Dermis blood vessel endothelial cell (primary cell): Measurements from ENCODE around the gene NOTCH1. TPM values are rescaled to one million over a fixed set of nuclear protein-coding genes. Genes with fewer than 3 reads are reported as not detected.
A peak's percentile ranks its signal among the peaks of the same experiment; 100 is the strongest.

ENCODE experiments used
- DNase-seq: peaks from one replicate; pipeline ENCODE4 v3.0.0; 2010
- total RNA-seq: library from RNA; depleted of rRNA; stranded (reverse); fragments of >200 nt; gene quantifications from 2 replicates; pipeline ENCODE4 v1.2.3, GENCODE V29; 2014

The NOTCH1 gene
- total RNA-seq, 1 donor from 2014 or later = 157 TPM

DNA sequence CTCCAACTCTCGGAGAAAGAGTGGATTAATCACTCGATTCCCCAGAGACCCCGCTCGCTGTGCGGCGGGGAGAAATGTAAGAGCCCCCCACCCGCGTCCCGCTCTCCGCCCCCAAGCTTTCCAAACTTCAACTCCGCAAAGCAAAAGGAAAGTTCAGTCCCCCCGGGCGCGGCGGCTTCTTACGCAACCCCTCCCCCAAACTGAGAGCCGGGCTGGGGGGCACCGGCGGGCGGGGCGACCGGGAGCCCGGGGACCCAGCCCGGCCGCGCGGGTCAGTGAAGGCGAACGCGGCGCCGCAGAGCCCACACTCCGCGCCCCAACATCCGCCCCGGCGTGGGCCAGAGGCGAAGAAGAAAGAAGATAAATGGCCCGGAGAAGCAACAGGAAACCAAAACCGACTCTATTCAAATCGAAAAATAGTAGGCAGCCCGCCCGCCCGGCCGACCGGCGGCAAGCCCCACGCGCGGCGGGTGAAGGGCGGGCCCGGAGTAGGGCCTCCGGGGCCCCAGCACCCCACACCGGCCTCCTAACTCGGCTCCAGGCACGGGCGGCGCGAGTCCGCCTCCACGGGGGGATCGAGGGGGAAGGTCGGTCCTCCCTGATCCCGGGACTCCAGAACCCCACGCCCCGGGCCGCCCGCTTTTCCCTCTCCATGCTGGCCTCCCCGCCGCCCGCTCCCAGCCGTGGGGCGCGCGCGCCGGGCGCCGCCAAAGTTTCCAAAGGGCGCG, 720 bp downstream of the NOTCH1 start:
- DNase-seq = peak; percentile 30

DNA sequence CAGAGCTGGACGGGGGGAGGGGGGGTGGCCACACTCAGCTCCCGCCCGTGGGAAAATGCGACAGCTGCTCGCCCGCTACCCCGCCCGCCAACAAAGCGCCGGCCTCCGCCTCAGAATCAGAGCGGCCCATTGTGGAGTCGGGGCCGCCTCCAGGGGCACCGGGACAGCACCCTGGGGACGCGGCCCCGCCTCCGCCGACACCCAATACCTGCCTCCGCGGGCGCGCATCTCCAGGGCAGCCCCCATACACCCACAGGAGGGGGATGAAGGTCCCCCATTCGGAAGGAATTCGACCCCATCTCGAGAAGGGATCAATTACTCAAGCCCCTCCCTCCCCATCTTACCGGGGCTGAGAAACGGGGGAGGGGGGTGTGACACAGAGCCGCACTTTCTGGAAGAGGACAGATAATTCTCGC, 1.3 kb downstream of the NOTCH1 start:
- DNase-seq = peak; percentile 74

DNA sequence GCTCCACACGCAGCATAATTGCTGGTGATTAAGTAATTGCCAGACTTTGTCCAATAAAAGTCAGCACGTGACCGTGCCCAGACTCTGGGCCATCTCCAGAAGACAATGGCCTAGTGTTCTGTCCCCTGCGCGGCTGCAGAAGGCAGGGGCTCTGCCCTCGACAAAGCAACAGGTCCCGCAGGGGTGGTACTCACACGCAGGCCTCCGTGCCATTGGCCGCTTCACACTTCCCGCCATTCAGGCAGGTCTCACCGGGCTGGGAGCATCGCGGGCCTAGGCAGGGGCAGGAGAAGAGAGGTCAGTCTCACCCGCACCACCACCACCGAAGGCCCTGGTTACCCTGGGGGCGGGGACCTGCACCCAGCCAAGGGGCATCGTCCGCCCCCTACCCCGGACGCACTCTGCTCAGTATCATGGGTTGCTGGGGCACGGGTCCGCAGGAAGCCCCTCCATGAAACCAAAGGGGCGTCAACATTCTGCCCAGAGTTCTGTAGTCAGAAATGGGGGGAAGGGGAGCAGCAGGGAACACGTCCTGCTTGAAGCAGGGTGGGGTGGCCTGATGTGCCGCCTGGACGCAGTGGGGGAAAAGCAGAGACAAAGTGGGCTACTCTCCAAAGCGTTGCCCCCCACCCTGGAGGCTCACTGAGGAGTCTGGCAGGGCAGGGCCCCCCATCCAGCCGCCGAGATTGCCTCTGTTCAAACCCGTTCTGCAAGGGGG, 1.9 kb downstream of the NOTCH1 start:
- DNase-seq = peak; percentile 67

DNA sequence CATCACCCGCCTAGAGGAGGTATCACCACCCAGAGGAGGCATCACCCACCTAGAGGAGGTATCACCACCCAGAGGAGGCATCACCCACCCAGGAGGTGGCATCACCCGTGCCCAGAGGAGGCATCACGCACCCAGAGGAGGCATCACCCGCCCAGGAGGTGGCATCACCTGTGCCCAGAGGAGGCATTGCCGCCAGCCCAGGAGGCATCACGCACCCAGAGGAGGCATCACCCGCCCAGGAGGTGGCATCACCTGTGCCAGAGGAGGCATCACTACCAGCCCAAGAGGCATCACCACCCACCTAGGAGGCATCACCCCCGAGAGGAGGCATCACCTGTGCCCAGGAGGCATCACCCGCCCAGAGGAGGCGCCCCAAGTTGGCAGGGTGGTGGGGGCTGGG, 2.6 kb downstream of the NOTCH1 start:
- DNase-seq = no peak

DNA sequence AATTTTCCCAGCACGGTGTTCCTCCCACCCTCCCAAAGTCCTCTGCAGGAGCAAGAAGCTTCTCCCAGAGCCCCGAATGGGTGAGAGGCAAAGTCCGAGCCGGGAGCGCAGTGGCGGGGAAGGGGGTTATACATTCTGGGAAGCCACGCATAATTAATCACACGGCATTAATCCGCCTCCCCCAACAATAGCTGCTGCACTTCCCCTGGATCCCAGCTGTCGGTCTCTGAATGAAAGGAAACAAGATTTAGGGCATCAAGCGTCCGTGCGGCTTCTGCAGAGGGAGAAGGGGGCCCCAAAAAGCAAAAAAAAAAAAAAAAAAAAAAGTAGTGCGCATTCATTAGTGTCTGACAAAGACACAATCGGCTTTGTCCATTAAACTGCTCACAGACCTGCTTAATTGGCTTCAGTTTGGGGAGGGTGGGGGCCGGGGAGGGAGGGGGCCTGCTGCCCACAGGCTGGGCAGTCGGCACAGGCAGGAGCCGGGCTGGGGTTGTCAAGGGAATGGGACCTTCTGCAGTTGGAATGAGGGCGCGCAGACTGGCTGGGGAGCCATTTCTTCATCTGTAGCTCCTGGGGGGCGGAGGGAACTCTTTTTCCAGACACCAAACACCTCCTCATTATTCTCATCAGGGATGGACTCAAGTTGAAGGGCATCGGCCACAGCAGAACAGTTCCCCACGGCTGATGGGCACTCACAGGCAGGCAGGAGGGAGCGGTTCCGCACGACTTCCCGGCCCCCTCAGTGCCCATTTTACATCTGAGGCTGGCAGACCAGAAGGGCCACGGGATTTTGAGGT, 3.4 kb downstream of the NOTCH1 start:
- peak; percentile 40 for DNase-seq

DNA sequence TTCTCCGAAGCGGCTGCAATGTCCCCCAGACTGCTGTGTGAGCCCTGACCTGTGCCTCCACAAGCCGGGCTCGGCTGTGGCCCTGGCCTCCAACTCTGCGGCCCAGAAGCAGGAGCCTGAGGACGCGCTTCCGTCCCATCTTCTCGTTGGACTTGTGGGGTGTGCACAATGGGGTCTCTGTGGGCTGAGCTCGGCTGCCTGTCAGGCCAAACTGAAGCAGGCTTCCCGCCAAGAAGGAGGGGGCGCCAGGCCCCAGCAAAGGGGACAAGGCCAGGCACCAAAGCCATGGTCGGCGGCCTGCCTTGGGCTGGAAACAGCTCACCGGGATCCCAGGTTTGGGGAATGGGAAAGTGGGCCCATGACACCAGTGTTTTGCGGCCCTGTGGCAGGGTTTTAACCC, 4.1 kb downstream of the NOTCH1 start:
- DNase-seq = no peak

DNA sequence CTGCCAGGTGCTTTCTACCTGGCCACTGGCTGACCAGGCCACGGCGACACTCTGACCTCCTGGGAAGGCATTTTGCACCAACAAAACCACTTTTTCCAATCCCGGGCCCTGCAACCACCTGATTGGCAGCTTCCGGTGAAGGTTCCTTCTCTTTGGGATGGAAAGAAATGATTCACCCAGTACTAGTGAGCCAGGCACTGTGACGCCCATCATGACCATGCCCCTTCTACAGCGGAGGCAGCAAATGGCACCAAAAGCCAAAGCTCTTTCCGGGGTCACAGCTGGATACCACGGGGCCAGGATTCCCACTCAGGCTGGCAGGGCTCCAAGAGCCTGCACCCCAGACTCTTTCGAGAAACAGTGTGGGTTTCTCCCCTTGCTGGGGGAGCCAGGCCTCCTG, 4.7 kb downstream of the NOTCH1 start:
- DNase-seq = peak; percentile 71

DNA sequence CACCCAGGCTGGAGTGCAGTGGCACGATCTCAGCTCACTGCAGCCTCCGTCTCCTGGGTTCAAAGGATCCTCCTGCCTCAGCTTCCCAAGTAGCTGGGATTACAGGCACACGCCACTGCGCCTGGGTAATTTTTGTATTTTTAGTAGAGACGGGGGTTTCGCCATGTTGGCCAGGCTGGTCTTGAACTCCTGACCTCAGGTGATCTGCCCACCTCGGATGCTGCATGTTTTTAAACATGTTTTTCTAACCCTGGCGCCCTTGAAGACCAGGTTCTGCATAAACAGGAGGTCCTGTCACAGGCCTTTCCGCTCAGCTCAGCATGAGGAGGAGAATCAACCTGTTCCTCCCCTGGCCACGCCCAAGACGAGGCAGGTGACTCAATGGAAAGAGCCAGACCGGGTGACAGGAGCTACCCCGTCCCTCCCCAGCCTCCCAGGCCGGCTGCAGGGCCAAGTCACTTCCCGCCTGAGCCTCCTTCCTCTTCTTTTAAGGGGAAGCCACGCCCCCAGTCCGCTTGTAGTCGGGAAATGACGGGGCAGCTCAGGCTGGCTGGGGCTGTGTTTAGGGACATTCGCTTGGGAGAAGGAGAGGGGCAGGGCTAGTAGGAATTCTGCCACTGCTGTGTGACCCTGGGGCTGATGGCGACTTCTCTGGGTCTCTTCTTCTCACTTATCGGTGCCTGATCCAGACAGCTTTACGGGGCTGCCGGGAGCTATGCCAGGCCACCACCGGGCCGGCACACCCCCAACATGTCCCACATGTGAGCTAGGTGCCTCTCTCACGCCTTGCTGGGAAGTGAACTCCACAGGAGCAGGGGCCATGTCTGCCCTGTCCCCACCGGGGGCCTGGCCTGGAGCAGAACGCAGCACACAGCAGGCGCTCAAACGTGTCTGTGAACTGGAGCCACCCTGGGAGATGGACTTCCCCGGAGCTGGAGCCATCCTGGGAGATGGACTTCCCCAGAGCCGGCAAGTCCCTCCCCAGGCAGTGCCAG, 6.1 kb downstream of the NOTCH1 start:
- DNase-seq = peak; percentile 97

DNA sequence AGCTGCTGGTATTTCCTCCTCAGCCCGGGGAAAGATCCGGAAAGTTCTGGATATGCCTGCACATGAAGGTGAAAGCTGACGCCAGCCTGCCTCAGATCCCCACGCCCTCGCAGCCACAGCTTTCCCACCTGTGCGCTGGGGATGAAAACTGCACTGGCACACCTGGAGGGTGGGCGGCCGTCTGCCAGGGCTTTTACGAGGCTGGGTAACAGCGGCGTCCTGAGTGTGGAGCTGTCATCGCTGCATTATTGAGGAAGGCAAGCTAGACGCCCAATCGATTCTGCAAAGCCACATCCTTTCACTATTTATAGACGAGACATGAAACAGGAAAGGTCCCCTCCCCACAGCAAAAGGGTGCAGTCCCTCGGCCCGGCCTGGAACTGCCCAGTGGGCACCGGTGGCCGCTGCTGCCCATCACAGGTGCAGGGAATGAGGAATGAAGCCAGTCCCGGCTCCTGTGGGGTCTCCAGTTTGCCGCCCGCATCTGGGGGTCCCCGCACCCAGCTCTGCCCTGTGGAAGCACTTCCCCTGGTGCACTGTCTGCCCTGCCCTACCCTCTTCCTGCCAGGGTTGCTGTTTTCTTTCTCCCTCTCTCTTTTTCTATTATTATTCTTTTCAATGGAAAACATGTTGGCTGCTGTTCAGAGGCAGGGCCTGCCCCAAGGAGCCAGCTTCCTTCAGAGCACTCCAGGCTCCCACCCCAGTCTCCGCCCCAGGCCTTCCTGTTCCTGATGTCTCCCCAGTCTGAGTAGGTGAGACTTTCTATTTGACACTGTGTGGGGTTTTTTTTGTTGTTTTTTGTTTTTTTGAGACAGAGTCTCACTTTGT, 7.0 kb downstream of the NOTCH1 start:
- peak; percentile 82 for DNase-seq

DNA sequence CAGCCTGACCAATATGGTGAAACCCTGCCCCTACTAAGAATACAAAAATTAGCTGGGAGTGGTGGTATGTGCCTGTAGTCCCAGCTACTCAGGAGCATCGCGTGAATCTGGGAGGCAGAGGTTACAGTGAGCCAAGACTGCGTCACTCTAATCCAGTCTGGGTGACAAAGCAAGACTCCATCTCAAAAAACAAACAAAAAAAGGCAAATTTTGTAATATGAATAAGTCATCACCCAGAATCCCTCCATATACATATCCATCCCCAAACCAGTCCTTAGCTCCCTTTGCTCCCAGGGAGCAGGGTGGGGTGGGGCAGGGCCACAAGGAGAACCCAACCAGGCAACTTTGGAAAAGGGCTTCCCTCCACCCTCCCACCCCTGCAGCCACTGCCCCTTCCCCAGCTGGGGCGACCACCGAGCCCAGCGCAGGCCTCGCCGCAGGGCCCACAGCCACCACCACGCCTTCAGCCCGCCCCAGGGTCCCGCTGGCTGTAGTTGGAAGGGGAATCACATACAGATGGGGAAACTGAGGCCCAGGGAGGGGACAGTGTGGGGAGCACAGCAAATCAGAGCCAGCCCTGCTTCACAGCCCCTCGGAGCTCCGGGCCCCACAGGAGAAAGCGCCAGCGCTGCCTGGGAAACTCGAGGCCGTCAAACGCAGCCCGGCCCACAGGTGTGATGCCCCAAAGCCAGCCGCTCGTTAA, 7.8 kb downstream of the NOTCH1 start:
- DNase-seq = no peak

DNA sequence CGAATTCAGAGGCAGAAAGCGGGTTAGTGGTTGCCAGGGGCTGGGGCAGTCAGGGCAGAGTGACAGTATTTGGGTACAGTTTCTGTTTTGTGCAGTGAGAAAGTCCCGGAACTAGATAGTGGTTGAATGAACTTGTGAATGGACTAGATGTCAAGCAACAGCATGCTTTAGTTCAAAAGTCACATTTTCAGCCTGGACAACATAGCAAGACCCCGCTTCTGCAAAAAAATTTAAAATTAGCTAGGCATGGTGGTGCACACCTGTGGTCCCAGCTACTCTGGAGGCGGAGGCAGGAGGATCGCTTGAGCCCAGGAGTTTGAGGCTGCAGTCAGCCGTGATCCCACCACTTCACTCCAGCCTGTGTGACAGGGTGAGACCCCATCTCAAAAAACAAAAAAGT, 8.4 kb downstream of the NOTCH1 start:
- DNase-seq = no peak

DNA sequence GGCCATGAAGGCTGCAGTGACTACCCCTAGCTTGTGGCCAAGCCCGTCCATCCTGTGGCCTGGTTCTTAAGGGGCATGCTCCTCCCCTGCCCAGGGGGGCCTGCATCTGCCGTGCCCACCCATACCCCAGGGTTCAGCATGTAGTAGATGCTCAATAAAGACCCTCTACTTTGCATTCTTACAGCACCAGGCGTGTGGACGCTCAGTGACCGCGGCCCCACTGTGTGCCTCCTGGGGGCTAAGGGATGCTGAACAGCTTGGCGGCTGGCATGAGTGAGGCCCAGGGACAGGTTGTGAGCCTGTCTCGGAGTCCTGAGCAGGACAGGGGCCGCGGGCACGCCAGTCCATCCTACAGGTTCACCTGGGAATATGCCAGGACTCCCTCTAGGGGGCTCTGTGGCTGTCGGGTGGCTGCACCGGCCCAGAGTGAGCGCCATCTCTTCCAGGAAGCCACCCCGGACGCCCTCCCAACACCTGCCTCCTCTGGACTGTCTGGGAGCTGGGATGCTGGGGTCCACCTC, 9.1 kb downstream of the NOTCH1 start:
- DNase-seq = no peak

DNA sequence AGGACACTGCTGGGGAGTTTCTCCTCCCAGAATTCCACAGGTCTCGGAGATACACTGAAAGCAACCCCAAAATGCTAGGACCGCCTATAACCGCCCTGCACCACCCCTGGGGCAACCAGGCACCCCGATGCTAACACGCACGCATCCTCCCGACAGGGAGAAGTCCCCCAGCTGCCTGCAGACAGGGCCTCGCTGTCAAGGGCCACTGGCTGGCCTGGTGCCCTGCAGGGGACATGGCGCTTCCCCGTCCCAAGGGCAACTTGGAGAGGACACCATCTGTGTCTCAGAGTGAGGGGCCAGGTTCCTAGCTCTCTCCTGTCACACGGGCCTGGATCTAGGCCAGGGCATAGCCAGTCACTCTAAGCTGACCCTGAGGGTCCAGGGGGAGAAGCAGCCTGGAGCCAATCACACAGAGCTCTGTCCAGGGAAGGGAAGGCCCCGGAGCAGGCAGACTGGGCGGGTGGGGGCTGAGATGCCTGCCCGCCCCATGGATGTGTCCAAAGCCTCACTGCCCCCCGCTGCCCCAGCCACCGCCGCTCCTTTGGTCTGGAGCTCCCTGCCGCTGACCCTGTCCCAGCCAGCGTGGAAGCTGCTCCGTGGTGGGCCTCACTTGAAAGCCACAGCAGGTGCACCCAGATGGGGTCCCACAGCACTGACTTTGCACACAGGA, 9.7 kb downstream of the NOTCH1 start:
- DNase-seq = no peak

DNA sequence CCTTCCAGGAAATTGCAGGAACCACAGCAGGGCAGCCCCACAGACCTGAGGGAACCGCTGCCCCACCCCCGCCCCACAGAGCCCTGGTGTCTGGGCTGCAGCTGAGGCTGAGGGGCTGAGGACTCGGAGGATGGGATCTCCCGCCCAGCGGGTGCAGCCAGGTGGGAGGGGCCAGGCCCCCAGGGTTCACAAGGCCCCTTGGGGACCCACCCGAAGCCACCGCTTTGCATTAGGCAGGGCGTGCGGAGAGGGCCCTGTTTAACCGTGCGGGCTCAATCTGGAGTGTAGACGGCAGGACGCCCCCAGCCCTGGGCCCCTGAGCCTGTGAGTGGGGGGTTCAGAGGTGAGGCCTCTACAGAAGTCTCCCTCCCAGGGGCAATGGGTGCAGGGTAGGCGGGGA, 10.8 kb downstream of the NOTCH1 start:
- DNase-seq = no peak

DNA sequence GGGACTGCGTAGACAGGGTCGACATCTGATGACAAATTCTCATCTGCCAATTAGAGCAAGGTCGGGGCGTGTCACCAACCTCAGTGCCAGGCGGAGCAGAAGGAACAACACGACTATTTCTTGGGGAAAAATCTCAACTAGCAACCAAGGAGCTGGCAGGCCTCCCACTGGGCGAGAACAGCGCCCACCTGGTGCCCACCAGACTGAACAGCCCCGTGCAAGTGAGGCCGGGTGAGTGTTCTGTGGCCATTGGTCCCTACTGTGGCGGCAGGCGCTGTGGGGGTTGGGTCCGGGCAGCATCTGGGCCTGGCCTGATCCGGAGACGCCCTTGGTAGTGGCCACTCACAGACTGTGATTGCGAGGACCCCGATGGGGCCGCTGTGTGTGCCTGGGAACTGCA, 11.5 kb downstream of the NOTCH1 start:
- DNase-seq = no peak

DNA sequence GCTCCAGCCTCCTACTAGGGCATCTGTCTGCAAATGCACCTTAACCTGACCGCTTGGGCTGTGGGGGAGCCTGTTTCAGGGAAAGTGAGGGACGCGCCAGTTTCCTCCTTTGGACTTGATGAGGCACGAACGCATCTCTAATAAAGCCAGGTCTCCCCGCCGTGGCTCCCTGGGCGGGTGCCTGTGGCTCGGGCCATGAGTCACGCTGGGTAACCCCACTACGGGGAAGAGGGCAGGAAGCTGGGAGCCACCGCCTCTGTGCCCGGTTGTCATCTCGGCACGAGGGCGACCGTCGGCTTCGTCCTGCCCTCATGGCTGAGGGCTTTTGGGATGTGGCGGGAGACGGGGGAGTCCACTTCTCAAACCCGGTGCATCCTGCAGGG, 12.1 kb downstream of the NOTCH1 start:
- DNase-seq = peak; percentile 50

DNA sequence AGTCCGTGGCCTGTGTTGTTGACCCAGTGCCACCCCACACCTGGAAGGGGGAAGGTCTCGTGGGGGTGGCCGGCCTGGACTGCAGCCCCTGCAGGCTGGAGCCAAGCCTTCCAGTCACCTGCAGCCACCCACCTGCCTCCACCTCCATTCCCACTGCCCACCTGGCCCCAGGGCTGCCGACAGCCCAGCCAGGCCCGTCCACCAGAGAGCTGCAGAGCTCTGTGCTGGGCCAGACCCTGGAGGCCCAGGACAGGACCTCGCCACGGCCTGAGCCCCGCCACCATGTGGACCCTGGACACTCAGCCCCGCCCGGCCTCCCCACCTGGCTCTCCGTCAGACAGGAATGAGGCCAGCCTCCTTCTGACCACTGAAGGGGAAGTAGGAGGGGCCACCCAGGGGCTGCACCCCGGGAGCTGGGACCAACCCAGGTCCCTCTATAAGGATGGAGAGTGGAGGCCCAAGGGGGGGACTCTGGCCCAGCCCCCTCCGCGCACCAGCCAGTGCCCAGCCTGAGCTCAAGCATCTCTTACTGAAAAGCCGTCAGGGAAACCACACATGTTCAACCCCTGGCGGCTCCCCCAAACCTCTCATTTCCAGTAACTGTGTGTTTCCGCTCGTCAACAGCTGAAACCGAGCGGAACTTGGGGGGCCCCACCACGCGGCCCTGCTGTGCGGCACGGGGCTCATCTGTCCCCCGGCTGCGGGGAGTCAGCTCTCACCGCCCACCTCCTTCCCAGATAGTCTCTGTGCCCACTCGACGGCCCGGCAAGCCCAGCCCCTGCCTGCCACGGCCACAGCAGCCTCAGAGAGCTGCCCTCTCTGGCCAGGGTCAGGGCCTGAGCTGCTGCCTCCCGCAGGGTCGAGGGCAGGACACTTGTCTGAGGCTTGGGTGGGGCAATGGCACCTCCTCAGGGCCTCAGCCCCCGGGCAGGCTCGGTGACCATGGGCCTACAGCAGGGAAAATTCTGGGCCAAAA, 12.8 kb downstream of the NOTCH1 start:
- DNase-seq = no peak
